ENCODE results near the gene FLOT2. TPM values are rescaled to one million over a fixed set of nuclear protein-coding genes. Genes with fewer than 3 reads are reported as not detected.

Gene FLOT2
- total and polyA plus RNA-seq, 2 of the 8 experiments (the other 6 are each of a cell fraction or from before 2014, with no cell fraction given) = 116 to 189 TPM

DNA sequence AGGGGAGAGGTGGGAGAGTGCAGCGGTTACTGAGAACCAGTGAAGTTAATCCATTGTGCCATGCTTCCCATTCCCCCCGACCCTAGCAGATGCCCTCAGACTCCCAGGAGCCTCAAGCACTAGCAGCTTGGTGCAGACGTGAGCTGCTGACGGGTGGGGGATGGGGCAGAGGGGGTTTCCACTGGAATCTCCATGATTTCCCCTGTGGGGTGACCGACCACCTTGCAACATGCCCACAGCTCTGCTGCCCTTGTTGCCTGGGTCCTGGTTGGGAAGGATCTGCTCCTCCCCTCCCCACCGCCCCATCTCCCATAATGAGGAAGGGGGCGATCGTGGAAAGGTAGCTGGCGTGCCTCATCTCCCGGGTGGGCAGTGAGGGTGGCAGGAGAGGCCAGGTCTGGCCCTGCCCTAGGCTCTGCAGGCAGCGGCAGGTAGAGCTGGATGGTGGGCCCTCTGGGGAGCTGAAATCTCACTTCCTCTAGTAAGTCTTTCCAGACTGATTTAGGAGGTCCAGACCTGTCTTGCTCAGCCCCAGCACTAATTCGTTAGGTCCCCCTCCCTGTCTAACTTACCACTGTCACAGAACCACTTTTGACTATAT lies 9.6 kb downstream of the FLOT2 start:
- Histone ChIP-seq H3K23ac (ENCODE audit: insufficient read length) (no peak overlapping the region), H3K9me3 (ENCODE audit: insufficient read depth in 2 of 2, low read depth in 1 of 2, low read length in 1 of 2) (no peaks in the 10 kb centered on the region), H2BK120ac (replicated peaks; ENCODE audit: low read depth, low read length) (no peak overlapping the region), H4K8ac (ENCODE audit: extremely low read depth, insufficient read depth, low read length) (no peak overlapping the region), H3K14ac (ENCODE audit: insufficient read length) (no peak overlapping the region), H3K23me2 (ENCODE audit: low read depth, low read length) (0 out of 2 replicates have a peak, but pooled peaks cover 2% of the 10 kb centered on the region), H3K4ac (replicated peaks; ENCODE audit: insufficient read length, low read depth, low read length) (no peak overlapping the region), H3K27me3 (replicated peaks in 1 of 4; ENCODE audit: control insufficient read depth in 3 of 4, extremely low read depth in 1 of 4, insufficient read depth in 3 of 4, low read length in 3 of 4) (no peaks in the 10 kb centered on the region), H3K4me2 (ENCODE audit: insufficient read depth in 1 of 2, low read depth in 2 of 2, low read length in 2 of 2) (no peak overlapping the region), H3K18ac (ENCODE audit: extremely low read depth, low read length) (no peak overlapping the region), H4K91ac (replicated peaks; ENCODE audit: insufficient read length, low read length) (no peak overlapping the region), H3K79me2 (ENCODE audit: control insufficient read depth in 1 of 2, insufficient read depth in 2 of 2, low read length in 2 of 2) (0 out of 4 replicates have a peak, but pooled peaks cover 0 to 2% of the 10 kb centered on the region in 2 experiments), H3K79me1 (ENCODE audit: low read depth, low read length) (peaks cover under 1% of the 10 kb centered on the region; the same call in 1 of the 2 replicates), H2BK20ac (ENCODE audit: low read length) (no peak overlapping the region), H3K27ac (ENCODE audit: low read depth, low read length) (no peak overlapping the region), H2BK15ac (ENCODE audit: low read length) (no peak overlapping the region), H2BK5ac (ENCODE audit: low read depth, low read length) (no peak overlapping the region), H4K5ac (ENCODE audit: insufficient read length, low read depth, low read length) (no peak overlapping the region), H2AK5ac (ENCODE audit: low read depth, low read length) (no peak overlapping the region), H2BK12ac (ENCODE audit: low read depth, low read length) (no peak overlapping the region), H4K20me1 (replicated peaks in 1 of 2; ENCODE audit: control insufficient read depth in 1 of 2, insufficient read depth in 2 of 2, low read length in 2 of 2) (peaks cover 6 to 9% of the 10 kb centered on the region in 2 experiments), H3K56ac (replicated peaks; ENCODE audit: insufficient read length, low read depth, low read length) (no peak overlapping the region), H3K9ac (replicated peaks in 1 of 4; ENCODE audit: extremely low read depth in 1 of 4, low read depth in 3 of 4, low read length in 3 of 4) (no peak overlapping the region), H3K4me1 (replicated peaks in 1 of 4; ENCODE audit: control insufficient read depth in 3 of 4, insufficient read depth in 4 of 4, low read length in 3 of 4) (peaks cover 0 to 3% (median under 1%) of the 10 kb centered on the region in 4 experiments; a peak in 3 of 7 replicates), H3K4me3 (ENCODE audit: extremely low read depth in 1 of 4, insufficient read depth in 2 of 4, low read depth in 3 of 4, low read length in 4 of 4) (no peak overlapping the region), H2AFZ (ENCODE audit: low read length) (no peak overlapping the region), H3K36me3 (ENCODE audit: control insufficient read depth in 2 of 4, insufficient read depth in 4 of 4, low read length in 3 of 4) (peaks cover 0 to 7% (median under 1%) of the 10 kb centered on the region in 4 experiments; a peak in 4 of 8 replicates)
- CTCF ChIA-PET (ENCODE audit: partially characterized antibody) = interaction anchor here (0.7 to 3.0 kb wide), 6 partner anchors 9 to 161 kb away, joined by 3 to 10 read pairs (median 4); no protein-coding TSS in a partner anchor
- no peak for DNase-seq (ENCODE audit: low read depth in 1 of 2, low spot score in 2 of 2)
- WGBS, 2 experiments (ENCODE audit: extremely low coverage in 1 of 2, insufficient coverage in 1 of 2, insufficient read length in 1 of 2, insufficient replicate concordance in 2 of 2, low coverage in 1 of 2, low lambda C conversion rate in 2 of 2, missing lambda C conversion rate in 1 of 2) = 79% methylated on average over 10 of the region's 12 CpGs; no CpG with 5 or more reads in 1 of the 2 experiments
- TF ChIP-seq CBX8 (IDR thresholded peaks at IDR 0.05; ENCODE audit: borderline replicate concordance, low read depth, low read length) (no peak), RNF2 (IDR thresholded peaks at IDR 0.05; ENCODE audit: borderline replicate concordance, low read depth, low read length, missing control alignments, poor library complexity, severe bottlenecking) (no peak), CBX5 (IDR thresholded peaks at IDR 0.05; ENCODE audit: low read depth, low read length) (no peak), SIX5 (IDR thresholded peaks at IDR 0.05; ENCODE audit: low read depth, low read length) (no peak), SP2 (IDR thresholded peaks at IDR 0.05; ENCODE audit: low read length) (no peak), SIRT6 (IDR thresholded peaks at IDR 0.05; ENCODE audit: low read length) (no peak), TBP (IDR thresholded peaks at IDR 0.05; ENCODE audit: low read depth, low read length) (no peak)
- TF ChIP-seq, protein P1, sequence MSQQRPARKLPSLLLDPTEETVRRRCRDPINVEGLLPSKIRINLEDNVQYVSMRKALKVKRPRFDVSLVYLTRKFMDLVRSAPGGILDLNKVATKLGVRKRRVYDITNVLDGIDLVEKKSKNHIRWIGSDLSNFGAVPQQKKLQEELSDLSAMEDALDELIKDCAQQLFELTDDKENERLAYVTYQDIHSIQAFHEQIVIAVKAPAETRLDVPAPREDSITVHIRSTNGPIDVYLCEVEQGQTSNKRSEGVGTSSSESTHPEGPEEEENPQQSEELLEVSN (IDR thresholded peaks at IDR 0.05) = no peak
- no peak for FAIRE-seq
- POLR2A ChIA-PET (ENCODE audit: partially characterized antibody) = interaction anchor here (0.9 to 2.7 kb wide), 6 partner anchors 9 to 160 kb away, joined by 3 to 19 read pairs (median 4); partner anchors contain the start of genes ERAL1, FAM222B and FLOT2

Data from H1 (cell line).